ENCODE data around the gene SLC6A5.

DNA sequence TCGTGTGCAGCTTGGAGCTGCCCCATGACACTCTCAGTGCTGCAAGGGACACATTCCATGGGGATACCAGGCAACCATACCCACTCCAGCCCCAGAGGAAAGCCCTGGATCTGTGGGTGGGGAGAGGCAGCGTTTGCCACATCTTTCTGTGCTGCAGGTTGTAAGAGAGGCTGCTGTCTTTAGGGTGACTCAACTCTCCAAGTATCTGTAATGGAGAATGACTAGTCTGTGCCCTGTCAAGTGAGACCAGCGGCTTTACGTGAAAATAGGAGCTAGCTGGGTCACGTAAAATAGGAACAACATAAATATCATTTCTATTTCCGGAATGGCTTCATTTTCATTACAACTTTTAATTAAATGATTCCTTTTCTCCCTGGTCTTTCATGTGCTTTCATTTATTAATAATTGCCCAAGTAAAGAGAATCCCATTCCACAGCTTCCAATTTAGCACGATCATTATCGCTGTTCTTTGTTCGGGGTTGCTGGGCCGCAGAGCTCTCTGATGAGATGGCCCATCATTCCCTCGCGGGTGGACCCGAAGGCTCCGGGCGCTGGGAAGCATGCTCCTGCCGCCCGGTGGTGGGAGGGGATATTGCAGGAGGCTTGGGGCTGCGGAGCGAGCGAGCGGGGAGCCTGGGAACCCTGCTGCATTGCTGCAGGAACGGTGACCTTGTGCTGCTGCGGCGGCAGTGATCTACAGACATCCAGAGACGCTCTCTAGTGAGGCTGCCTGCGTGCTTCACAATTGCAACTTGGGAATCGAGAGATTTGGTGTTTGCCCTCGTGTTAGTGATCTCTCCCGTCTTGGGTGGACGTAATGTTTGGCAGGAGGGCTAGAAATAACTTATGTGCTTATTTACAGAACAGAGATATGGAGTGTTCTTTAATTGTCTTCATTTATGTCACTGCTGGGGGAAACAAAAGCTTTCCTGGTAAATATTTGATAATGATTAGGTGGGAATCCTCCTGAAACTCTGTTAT, 10.6 kb downstream of the SLC6A5 start:
- TF ChIP-seq, protein P1, sequence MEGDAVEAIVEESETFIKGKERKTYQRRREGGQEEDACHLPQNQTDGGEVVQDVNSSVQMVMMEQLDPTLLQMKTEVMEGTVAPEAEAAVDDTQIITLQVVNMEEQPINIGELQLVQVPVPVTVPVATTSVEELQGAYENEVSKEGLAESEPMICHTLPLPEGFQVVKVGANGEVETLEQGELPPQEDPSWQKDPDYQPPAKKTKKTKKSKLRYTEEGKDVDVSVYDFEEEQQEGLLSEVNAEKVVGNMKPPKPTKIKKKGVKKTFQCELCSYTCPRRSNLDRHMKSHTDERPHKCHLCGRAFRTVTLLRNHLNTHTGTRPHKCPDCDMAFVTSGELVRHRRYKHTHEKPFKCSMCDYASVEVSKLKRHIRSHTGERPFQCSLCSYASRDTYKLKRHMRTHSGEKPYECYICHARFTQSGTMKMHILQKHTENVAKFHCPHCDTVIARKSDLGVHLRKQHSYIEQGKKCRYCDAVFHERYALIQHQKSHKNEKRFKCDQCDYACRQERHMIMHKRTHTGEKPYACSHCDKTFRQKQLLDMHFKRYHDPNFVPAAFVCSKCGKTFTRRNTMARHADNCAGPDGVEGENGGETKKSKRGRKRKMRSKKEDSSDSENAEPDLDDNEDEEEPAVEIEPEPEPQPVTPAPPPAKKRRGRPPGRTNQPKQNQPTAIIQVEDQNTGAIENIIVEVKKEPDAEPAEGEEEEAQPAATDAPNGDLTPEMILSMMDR (IDR thresholded peaks at IDR 0.05), result peak; percentile 43 to 90
- peak in 1 of 3 donors; percentile 11 for TF ChIP-seq POLR2AphosphoS5 (IDR thresholded peaks at IDR 0.05)

All from suprapubic skin (tissue), 3 donors.